ENCODE measurements around the gene CTDSP2.

Gene CTDSP2

DNA sequence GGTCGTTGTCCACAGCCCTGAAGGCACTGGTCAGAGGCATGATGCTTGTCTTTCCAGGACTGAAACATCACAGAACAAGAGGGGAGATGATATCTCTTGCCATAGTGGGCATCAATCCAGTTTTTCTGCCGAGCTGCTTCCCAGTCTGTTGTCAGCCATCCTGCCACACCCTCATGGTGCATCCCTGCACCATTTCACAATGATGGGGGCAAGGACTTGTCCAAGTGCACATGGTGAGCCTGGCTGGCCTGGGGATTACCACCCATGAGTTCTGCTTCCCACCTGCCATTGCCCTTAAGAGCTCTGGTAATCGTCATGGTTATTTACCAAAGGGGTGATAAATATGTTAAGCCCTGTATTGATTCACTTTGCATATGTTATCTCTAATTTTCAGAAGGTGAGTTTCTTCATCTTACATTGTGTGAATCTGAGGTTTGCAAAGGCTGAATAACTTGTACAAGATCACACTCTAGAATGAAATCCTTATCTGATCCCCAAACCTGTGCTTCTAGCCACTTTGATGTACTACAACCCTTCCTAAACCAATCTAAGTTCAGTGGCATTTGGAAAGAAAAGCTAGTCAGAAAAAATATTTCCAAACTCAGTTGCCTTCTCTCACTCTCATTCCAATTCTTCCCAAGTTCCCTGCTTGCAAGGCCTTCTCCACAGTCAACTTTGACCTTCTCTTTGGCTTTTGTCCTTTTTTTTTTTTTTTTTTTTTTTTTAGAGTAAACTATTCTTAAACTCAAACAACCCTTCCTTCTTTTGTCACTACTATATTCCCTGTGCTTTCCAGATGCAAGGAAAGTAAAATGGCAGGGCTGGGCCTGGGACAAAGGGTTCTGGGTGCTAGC is 30.3 kb downstream of the CTDSP2 start:
- Histone ChIP-seq H3K9me3 (ENCODE audit: insufficient read depth, low read length) (no peaks in the 10 kb centered on the region), H3K9ac (ENCODE audit: insufficient read length, low read depth) (no peak overlapping the region), H3K36me3 (ENCODE audit: insufficient read depth, insufficient read length, low read length) (peaks cover 7% of the 10 kb centered on the region), H3K27me3 (ENCODE audit: insufficient read depth, insufficient read length) (no peaks in the 10 kb centered on the region), H3K4me1 (ENCODE audit: insufficient read depth, insufficient read length) (no peaks in the 10 kb centered on the region), H3K4me3 (ENCODE audit: insufficient read length, low read depth) (no peak overlapping the region)
- DNase-seq (ENCODE audit: low read depth, low spot score), result no peak
- TF ChIP-seq ZNF274 (IDR thresholded peaks at IDR 0.05; ENCODE audit: low read depth, low read length), result no peak
- TF ChIP-seq YY1 (IDR thresholded peaks at IDR 0.05; ENCODE audit: insufficient read depth, insufficient read length), result no peak
- TF ChIP-seq SUZ12 (IDR thresholded peaks at IDR 0.05; ENCODE audit: extremely low read depth, insufficient read depth, insufficient read length), result no peak

DNA sequence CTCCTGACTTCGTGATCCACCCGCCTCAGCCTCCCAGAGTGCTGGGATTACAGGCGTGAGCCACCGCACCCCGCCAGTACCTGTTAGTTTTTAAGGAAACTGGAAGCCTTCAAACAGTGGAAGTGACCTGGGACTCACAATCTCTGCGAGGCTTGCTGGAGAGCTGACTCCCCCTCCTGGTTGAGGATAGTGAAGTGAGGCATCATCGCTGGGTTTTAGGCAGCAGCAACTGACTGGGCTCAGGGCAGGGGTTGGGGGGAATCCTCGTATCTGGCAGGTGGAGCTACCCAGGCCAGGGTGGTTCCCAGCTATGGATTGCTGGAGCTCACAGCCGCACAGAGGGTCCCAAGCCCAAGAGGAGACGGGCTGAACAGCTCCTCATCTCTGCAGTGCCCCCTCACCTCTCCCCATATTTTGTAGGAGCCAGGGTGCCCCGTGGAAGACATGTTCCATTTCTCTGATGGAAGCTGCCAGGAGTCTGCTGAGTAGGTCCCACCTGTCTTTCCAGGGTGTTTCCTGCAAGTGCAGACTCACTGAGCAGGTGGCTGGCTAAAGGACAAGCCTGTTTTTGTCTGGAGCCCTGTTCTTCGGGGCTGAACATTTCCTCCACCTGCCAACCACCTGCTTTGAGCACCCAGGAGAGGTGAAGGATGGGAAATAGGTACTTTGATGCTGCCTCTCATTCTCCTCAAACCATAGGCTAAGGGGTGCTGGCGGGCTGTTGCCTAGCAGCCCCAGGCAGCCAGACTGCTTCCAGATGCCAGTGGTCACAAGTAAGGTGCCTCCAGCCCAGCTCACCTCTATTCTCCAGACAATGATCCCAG is 31.1 kb downstream of the CTDSP2 start:
- H3K27me3 ChIP-seq (ENCODE audit: insufficient read depth, insufficient read length), result no peaks in the 10 kb centered on the region
- peaks cover 8% of the 10 kb centered on the region for H3K36me3 ChIP-seq (ENCODE audit: insufficient read depth, insufficient read length, low read length)
- TF ChIP-seq YY1 (IDR thresholded peaks at IDR 0.05; ENCODE audit: insufficient read depth, insufficient read length) (no peak), SUZ12 (IDR thresholded peaks at IDR 0.05; ENCODE audit: extremely low read depth, insufficient read depth, insufficient read length) (no peak), ZNF274 (IDR thresholded peaks at IDR 0.05; ENCODE audit: low read depth, low read length) (no peak)
- H3K4me1 ChIP-seq (ENCODE audit: insufficient read depth, insufficient read length), result no peaks in the 10 kb centered on the region
- H3K9me3 ChIP-seq (ENCODE audit: insufficient read depth, low read length), result no peaks in the 10 kb centered on the region
- no peak overlapping the region for H3K4me3 ChIP-seq (ENCODE audit: insufficient read length, low read depth)
- DNase-seq (ENCODE audit: low read depth, low spot score), result no peak
- H3K9ac ChIP-seq (ENCODE audit: insufficient read length, low read depth), result no peak overlapping the region

DNA sequence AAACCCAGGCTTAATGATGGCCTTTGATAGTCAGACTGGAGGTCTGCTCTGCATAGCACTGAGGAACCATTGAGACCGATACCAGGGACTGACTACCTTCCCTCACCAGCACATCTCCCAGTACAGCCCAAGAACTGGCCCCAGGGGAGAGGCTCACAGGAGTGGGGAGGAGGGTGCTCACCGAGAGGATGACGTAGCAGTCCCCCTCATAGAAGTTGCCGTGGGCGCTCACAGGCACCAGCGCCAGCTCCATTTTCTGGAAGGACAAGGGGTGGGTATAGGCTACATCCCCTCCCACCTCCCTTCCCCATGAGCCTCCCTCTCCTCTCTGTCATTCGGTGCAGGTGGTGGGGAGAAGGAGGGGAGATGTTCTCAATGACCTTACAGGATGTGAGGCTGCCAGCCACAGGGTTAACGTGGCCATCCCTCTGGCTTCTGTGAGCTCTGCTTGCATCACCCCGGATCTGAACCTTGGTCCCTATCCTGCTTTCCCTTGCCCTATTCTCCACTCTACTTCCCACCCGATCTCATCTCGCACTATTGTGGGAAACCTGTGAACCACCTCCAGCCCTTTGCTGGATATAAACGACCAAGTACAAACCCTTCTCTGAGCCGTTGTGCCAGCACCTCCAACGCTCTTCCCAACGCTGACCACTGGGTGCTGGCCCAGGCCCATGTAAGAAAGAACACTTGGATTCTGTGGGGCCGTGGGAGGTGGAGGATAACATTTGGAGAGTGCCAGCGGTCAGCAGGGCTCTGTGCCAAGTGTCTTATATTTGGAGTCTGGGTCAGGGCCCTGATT is 32.4 kb downstream of the CTDSP2 start:
- no peaks in the 10 kb centered on the region for H3K4me1 ChIP-seq (ENCODE audit: insufficient read depth, insufficient read length)
- peaks cover 5% of the 10 kb centered on the region for H3K36me3 ChIP-seq (ENCODE audit: insufficient read depth, insufficient read length, low read length)
- no peaks in the 10 kb centered on the region for H3K27me3 ChIP-seq (ENCODE audit: insufficient read depth, insufficient read length)
- no peaks in the 10 kb centered on the region for H3K9me3 ChIP-seq (ENCODE audit: insufficient read depth, low read length)
- no peak for DNase-seq (ENCODE audit: low read depth, low spot score)
- no peak overlapping the region for H3K4me3 ChIP-seq (ENCODE audit: insufficient read length, low read depth)
- TF ChIP-seq ZNF274 (IDR thresholded peaks at IDR 0.05; ENCODE audit: low read depth, low read length), result no peak
- TF ChIP-seq YY1 (IDR thresholded peaks at IDR 0.05; ENCODE audit: insufficient read depth, insufficient read length), result no peak
- TF ChIP-seq SUZ12 (IDR thresholded peaks at IDR 0.05; ENCODE audit: extremely low read depth, insufficient read depth, insufficient read length), result no peak
- no peak overlapping the region for H3K9ac ChIP-seq (ENCODE audit: insufficient read length, low read depth)

DNA sequence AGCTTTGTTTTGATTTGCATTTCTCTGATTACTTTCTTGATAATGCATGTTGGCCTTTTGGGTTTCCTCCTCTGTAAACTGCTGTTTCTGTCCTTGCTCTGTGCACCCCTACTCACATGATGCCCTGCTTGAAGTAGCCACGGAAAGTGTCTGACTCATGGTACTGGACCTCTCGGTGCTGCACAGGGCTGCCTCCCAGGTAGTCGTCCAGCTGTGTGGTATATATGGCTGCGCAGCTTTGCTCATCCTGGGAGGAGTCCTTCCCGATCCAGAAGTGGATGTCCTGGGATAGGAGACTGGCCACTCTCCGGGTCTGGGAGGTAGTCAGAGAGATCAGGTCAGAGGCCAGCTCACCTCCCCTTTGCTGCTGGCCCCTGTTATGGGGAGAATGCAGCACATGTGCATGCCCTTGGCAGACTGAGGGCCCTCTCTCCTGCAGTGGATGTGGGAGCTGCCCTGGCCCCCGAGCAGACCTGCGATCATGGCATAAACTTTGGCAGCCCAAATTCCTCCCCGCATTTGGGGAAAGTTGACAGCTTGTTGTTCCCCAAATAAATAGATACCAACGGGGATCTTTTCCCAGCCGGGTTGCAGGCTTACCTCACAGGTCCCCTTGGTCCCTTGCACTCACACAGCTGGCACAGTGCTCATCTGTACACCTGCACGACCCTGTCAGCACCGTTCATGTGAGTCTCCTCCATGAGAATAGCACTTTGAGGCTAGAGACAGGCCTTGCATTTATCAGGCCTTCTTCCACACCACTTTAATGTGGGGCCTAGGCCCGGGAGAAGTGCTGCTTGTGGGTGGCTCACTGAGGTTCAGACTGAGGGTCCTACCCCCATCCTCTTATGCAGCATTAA is 33.2 kb downstream of the CTDSP2 start:
- Histone ChIP-seq H3K4me1 (ENCODE audit: insufficient read depth, insufficient read length) (no peaks in the 10 kb centered on the region), H3K9ac (ENCODE audit: insufficient read length, low read depth) (no peak overlapping the region), H3K27me3 (ENCODE audit: insufficient read depth, insufficient read length) (no peaks in the 10 kb centered on the region), H3K36me3 (ENCODE audit: insufficient read depth, insufficient read length, low read length) (peaks cover 6% of the 10 kb centered on the region), H3K9me3 (ENCODE audit: insufficient read depth, low read length) (no peaks in the 10 kb centered on the region), H3K4me3 (ENCODE audit: insufficient read length, low read depth) (no peak overlapping the region)
- DNase-seq (ENCODE audit: low read depth, low spot score), result no peak
- TF ChIP-seq ZNF274 (IDR thresholded peaks at IDR 0.05; ENCODE audit: low read depth, low read length) (no peak), YY1 (IDR thresholded peaks at IDR 0.05; ENCODE audit: insufficient read depth, insufficient read length) (no peak), SUZ12 (IDR thresholded peaks at IDR 0.05; ENCODE audit: extremely low read depth, insufficient read depth, insufficient read length) (no peak)

DNA sequence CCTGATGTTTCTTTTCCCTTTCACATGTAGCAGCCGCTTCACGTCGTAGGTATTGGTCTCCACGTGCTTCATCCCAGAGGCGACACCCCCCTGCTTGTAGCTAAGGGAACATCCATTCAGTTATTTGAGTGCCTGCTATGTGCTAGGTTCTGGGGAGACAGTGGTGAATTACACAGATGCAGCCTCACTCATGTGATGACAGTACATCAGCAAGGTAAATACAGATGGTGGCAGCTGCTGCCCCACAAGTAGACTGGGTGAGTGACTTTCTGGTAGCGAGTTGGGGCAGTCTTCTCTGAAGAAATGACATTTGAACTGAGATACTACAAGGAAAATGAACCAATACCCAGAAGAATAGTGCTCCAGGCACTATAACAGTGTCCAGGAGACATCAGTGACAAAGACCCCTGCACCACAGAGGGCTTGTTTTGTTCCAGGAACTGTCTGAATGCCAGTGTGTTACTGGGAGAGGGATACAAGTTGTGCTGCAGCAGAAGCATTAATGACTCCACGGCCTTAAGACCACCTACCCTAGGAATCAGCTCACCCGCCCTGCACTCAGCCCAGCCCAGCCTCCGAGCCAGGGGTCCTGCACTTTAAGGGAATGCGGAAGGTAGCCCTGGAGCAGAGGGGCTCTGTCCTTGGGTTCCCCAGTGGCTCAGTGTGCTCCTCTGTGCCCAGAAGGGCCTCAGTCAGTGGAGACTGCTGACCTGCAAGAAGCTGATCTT is 35.3 kb downstream of the CTDSP2 start:
- TF ChIP-seq YY1 (IDR thresholded peaks at IDR 0.05; ENCODE audit: insufficient read depth, insufficient read length), result no peak
- no peak for TF ChIP-seq SUZ12 (IDR thresholded peaks at IDR 0.05; ENCODE audit: extremely low read depth, insufficient read depth, insufficient read length)
- TF ChIP-seq ZNF274 (IDR thresholded peaks at IDR 0.05; ENCODE audit: low read depth, low read length), result no peak
- no peak for DNase-seq (ENCODE audit: low read depth, low spot score)
- Histone ChIP-seq H3K36me3 (ENCODE audit: insufficient read depth, insufficient read length, low read length) (peaks cover 9% of the 10 kb centered on the region), H3K4me1 (ENCODE audit: insufficient read depth, insufficient read length) (no peaks in the 10 kb centered on the region), H3K4me3 (ENCODE audit: insufficient read length, low read depth) (no peak overlapping the region), H3K9ac (ENCODE audit: insufficient read length, low read depth) (no peak overlapping the region), H3K9me3 (ENCODE audit: insufficient read depth, low read length) (no peaks in the 10 kb centered on the region), H3K27me3 (ENCODE audit: insufficient read depth, insufficient read length) (no peaks in the 10 kb centered on the region)

DNA sequence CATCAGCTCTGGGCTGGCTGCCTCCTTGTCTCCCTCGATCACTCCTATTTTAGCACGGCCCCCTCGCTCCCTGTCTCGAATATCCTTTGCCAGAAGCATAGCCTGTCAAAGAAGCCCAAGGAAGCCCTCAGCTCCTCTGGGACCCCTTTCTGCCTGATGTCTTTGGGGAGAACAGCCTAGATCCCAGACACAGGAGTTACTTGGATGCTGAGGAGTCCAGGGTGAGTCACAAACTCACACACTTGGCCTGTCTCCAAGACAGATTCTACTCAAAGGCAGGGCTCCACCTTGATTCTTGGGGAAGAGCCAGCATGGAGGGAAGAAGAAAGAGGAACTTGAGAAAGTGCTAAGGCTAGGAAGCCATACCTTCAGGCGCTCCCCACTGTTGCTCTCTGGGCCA is 36.1 kb downstream of the CTDSP2 start:
- no peak for TF ChIP-seq ZNF274 (IDR thresholded peaks at IDR 0.05; ENCODE audit: low read depth, low read length)
- no peak for TF ChIP-seq YY1 (IDR thresholded peaks at IDR 0.05; ENCODE audit: insufficient read depth, insufficient read length)
- no peak for TF ChIP-seq SUZ12 (IDR thresholded peaks at IDR 0.05; ENCODE audit: extremely low read depth, insufficient read depth, insufficient read length)
- no peak for DNase-seq (ENCODE audit: low read depth, low spot score)
- Histone ChIP-seq H3K9ac (ENCODE audit: insufficient read length, low read depth) (no peak overlapping the region), H3K4me1 (ENCODE audit: insufficient read depth, insufficient read length) (no peaks in the 10 kb centered on the region), H3K36me3 (ENCODE audit: insufficient read depth, insufficient read length, low read length) (peaks cover 9% of the 10 kb centered on the region), H3K27me3 (ENCODE audit: insufficient read depth, insufficient read length) (no peaks in the 10 kb centered on the region), H3K4me3 (ENCODE audit: insufficient read length, low read depth) (no peak overlapping the region), H3K9me3 (ENCODE audit: insufficient read depth, low read length) (no peaks in the 10 kb centered on the region)

Data from NT2/D1 (cell line).